Measurements from ENCODE around the gene DHRS7C.

The DHRS7C gene

DNA sequence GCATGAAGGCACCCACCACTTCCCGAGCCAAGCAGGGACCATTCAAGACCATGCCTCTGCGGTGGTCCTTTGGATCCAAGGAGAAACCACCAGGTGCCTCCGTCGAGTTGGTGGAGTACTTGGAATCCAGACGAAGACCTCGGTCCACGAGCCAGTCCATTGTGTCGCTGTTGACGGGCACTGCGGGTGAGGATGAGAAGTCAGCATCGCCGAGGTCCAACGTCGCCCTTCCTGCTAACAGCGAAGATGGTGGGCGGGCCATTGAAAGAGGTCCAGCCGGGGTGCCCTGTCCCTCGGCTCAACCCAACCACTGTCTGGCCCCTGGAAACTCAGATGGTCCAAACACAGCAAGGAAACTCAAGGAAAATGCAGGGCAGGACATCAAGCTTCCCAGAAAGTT is 63.4 kb downstream of the DHRS7C start:
- no peak for DNase-seq (ENCODE audit: low read depth)
- TF ChIP-seq, protein P1, sequence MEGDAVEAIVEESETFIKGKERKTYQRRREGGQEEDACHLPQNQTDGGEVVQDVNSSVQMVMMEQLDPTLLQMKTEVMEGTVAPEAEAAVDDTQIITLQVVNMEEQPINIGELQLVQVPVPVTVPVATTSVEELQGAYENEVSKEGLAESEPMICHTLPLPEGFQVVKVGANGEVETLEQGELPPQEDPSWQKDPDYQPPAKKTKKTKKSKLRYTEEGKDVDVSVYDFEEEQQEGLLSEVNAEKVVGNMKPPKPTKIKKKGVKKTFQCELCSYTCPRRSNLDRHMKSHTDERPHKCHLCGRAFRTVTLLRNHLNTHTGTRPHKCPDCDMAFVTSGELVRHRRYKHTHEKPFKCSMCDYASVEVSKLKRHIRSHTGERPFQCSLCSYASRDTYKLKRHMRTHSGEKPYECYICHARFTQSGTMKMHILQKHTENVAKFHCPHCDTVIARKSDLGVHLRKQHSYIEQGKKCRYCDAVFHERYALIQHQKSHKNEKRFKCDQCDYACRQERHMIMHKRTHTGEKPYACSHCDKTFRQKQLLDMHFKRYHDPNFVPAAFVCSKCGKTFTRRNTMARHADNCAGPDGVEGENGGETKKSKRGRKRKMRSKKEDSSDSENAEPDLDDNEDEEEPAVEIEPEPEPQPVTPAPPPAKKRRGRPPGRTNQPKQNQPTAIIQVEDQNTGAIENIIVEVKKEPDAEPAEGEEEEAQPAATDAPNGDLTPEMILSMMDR (IDR thresholded peaks at IDR 0.05; ENCODE audit: control insufficient read depth, insufficient read depth, low read depth, low read length, missing control alignments), result no peak
- no peak overlapping the region for H3K4me3 ChIP-seq (ENCODE audit: control insufficient read depth, low read depth, low read length)

DNA sequence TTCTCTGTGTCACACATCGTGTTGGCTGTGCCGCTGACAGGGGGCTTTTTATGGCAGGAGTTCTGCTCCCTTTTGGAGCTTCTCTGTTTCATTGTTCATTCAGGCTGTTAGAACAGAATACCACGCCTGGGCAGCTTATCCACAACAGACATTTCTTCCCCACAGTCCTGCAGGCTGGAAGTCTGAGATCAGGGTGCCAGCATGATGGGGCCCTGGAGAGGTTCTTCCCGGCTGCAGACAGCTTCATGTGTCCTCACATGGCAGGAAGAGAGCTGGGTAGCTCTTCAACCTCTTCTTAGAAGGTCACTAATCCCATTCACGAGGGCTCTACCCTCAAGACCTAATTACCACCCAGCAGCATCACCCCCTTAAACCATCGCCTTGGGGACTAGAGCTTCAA is 65.1 kb downstream of the DHRS7C start:
- no peak overlapping the region for H3K4me3 ChIP-seq (ENCODE audit: control insufficient read depth, low read depth, low read length)
- no peak for DNase-seq (ENCODE audit: low read depth)
- TF ChIP-seq, protein P1 (IDR thresholded peaks at IDR 0.05; ENCODE audit: control insufficient read depth, insufficient read depth, low read depth, low read length, missing control alignments), result no peak

DNA sequence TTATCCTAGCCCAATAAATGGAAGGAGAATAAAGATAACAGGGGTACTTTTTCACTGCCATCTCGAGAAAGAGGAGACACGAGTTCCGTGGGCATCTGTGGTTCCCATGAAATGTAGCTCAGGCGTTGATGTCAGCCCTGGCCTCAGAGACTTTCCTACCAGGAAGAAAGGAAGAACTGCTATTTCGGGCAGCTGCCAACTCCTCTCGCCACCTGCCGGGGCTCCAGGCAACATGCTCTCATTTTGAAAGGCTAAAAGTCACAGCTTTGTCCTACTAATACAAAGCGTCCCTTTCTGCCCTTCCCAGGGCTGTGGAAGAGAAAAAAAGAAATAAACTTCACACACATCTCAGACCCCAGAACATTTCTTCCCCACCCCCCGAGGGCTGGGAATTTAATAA is 65.8 kb downstream of the DHRS7C start:
- DNase-seq (ENCODE audit: low read depth), result no peak
- no peak overlapping the region for H3K4me3 ChIP-seq (ENCODE audit: control insufficient read depth, low read depth, low read length)
- TF ChIP-seq, protein P1 (IDR thresholded peaks at IDR 0.05; ENCODE audit: control insufficient read depth, insufficient read depth, low read depth, low read length, missing control alignments), result no peak

All from AG09309 (cell line).